Activated CD4-positive, alpha-beta memory T cell treated with anti-CD3 and anti-CD28 coated beads for 36 hours (primary cell): ENCODE data around the gene HOXA5. TPM values are rescaled to one million over a fixed set of nuclear protein-coding genes. Genes with fewer than 3 reads are reported as not detected.
A peak's percentile ranks its signal among the peaks of the same experiment; 100 is the strongest.

Experiments
- CTCF ChIA-PET: fragments of 350-600 bp; sonication (Branson Sonifier 250); formaldehyde crosslinking; loops from one replicate; lab custom pipeline; 2021; ENCODE audit warnings: antibody characterized with exemption, inconsistent platforms; lab: Charles Lee
- POLR2A ChIA-PET: fragments of 350-600 bp; sonication (Branson Sonifier 250); formaldehyde crosslinking; loops from one replicate; lab custom pipeline; 2021; ENCODE audit warnings: antibody characterized with exemption; lab: Charles Lee
- DNase-seq: peaks from one replicate; pipeline ENCODE4 v3.0.0-alpha.2; 2020
- H3K27ac Mint-ChIP-seq: one replicate; pipeline ENCODE4 v1.8.0; 2021; ENCODE audit warnings: mixed read lengths
- H3K27me3 Mint-ChIP-seq: one replicate; pipeline ENCODE4 v1.8.0; 2021; ENCODE audit warnings: mixed read lengths
- H3K36me3 Mint-ChIP-seq: one replicate; pipeline ENCODE4 v1.8.0; 2021; ENCODE audit warnings: mixed read lengths
- H3K4me1 Mint-ChIP-seq: one replicate; pipeline ENCODE4 v1.8.0; 2021; ENCODE audit warnings: low read depth, mixed read lengths
- H3K4me3 Mint-ChIP-seq: one replicate; pipeline ENCODE4 v1.8.0; 2021; ENCODE audit warnings: mild to moderate bottlenecking, mixed read lengths
- H3K9me3 Mint-ChIP-seq: one replicate; pipeline ENCODE4 v1.8.0; 2021; ENCODE audit warnings: mixed read lengths
- intact Hi-C: fragments of 100-400 bp; cut with micrococcal nuclease; formaldehyde crosslinking; loops from one replicate; pipeline ENCODE4 v1.15.1; 2023
- total RNA-seq, 2 experiments: library from RNA; stranded (reverse); gene quantifications; one replicate each; pipeline ENCODE4 v1.2.3, GENCODE V29; 2021

Gene HOXA5
- total RNA-seq, 2 experiments from 2014 or later: not detected

DNA sequence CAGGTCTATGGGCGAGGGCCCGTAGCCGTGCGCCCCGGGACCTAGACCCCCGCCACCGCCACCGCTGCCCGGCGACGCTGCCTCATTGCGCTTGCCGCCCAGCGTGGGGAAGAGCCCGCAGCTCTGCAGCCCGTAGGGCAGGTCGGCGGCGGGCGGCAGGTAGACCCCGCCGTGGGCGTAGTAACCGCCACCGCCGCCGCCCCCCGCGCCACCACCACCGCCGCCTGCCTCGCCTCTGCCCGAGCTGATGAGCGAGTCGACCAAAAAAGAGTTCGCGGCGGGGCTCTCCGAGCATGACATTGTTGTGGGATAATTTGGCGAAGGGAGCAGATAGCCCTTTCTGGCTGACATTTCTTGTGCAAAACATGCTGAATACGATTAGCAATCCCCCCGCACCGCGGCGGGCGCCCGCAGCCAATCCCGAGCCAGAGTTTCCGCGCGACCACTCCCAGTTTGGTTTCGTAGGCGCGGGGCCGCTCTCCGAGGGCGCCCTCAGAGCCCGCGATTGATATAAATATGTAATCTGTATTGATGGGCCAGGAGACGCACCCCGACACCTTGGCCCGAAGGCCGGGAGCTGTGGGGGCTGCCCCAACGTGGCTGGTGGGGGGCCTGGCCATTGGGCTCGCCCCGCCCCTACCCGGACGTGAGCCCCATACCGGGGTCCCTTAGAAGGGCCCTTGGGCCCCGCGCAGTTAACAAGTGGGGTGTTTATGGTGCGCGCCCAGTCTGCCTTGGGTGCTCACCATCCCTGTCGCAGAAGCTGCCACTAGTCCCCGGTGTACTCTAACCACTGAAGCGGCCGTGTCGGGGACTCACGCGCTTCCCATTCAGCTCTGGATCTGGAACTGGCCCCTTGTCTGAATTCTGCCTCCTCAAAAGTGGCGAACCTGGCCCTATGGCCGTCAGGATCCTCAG is 30.7 kb upstream of the HOXA5 start, which contains the start of gene HOXA10:
Gene HOXA10, minus strand, starts transcription at position 365 of the 918 bp plus-strand sequence. Its CDS starts 14 bp downstream, at position 351.
- peaks cover 15% of the 10 kb centered on the region for H3K4me1 Mint-ChIP-seq
- no peaks in the 10 kb centered on the region for H3K9me3 Mint-ChIP-seq
- peaks cover 1% of the 10 kb centered on the region for H3K36me3 Mint-ChIP-seq
- ChIA-PET POLR2A (no interaction called here), CTCF (interaction anchor here (0.9 to 1.5 kb wide), 4 partner anchors 13 to 809 kb away, joined by 3 to 4 read pairs (median 3); partner anchors contain the start of gene HOXA7)
- no peak within 1 kb of the TSS for H3K4me3 Mint-ChIP-seq
- no peak within 1 kb of the TSS for H3K27ac Mint-ChIP-seq
- peaks cover 70% of the 10 kb centered on the region for H3K27me3 Mint-ChIP-seq
- intact Hi-C loops: loop anchor here (1.0 to 2.0 kb wide), 2 partner anchors 11 to 19 kb away; partner anchors contain the start of gene HOXA11
- DNase-seq: no peak

DNA sequence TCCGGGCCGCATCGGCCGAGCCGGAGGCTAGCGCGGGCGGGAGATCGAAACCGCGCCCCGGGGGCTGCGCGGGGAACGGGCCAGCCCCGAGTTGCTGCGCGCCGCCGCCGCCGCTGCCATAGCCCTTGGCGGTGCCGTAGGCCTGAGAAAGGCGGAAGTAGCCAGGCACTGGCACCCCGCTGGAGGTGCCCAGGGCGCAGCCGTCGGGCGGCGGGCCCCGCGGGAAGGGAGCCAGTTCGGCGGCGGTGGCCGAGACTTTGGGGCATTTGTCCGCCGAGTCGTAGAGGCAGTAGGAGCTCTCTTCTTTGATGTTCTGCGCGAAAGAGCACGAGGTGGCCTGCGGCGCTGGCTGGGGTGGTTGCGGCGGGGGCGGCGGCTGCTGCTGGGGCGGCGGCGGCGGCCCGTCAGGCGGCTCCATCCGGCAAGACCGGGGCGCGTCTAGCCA is 30.1 kb upstream of the HOXA5 start:
- no peaks in the 10 kb centered on the region for H3K9me3 Mint-ChIP-seq
- H3K27ac Mint-ChIP-seq: no peak overlapping the region
- DNase-seq: peak; percentile 34
- H3K36me3 Mint-ChIP-seq: peaks cover 3% of the 10 kb centered on the region
- no peak overlapping the region for H3K4me3 Mint-ChIP-seq
- peaks cover 19% of the 10 kb centered on the region for H3K4me1 Mint-ChIP-seq
- ChIA-PET CTCF (interaction anchor here (1.0 to 1.5 kb wide), 5 partner anchors 13 to 487 kb away, joined by 3 to 5 read pairs (median 4); partner anchors contain the start of gene HOXA7), POLR2A (no interaction called here)
- intact Hi-C loops: loop anchor here (1.0 to 2.0 kb wide), 2 partner anchors 12 to 19 kb away; partner anchors contain the start of gene HOXA11
- peaks cover 71% of the 10 kb centered on the region for H3K27me3 Mint-ChIP-seq

DNA sequence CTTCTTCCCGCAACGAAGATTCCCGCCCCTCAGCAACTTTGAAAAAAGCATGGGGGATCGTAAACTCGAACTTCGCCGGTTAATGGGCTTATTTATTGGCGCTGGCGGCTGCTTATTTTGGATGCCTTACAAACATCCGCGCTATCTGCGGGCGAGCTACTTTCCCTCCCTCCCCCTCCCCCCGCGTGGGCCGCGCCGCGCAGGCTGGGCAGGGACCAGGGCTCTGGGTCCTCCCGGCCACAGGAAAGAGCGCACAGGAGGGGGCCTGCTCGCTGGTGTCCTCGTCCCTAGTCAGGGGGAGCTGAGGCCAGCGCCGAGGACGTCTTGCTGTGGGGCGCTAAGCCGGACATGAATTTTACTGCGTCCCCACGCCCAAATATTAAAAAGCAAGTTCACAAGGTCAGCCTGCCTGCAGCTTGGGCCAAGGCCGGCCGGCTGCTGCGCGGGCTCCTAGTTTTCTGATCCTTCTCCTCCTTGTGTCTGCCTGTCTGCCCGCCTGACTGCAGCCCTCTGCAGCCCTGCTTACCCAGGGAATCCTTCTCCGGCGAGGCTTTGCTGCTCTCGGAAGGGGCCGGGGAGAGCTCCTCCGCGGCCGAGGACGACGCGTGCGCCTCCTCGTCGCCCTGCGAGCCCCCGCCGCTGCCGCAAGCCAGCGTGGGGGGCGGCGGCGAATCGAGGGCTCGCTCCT is 29.5 kb upstream of the HOXA5 start:
- Mint-ChIP-seq H3K4me1 (peaks cover 23% of the 10 kb centered on the region), H3K27me3 (peaks cover 72% of the 10 kb centered on the region), H3K36me3 (peaks cover 3% of the 10 kb centered on the region), H3K4me3 (no peak overlapping the region), H3K27ac (no peak overlapping the region), H3K9me3 (no peaks in the 10 kb centered on the region)
- DNase-seq: peak; percentile 23
- ChIA-PET POLR2A (no interaction called here), CTCF (interaction anchor here (1.0 to 1.5 kb wide), 6 partner anchors 12 to 486 kb away, joined by 3 to 6 read pairs (median 4); partner anchors contain the start of gene HOXA7)
- intact Hi-C loops: loop anchor here (1.0 to 2.0 kb wide), 2 partner anchors 12 to 18 kb away; partner anchors contain the start of gene HOXA11

DNA sequence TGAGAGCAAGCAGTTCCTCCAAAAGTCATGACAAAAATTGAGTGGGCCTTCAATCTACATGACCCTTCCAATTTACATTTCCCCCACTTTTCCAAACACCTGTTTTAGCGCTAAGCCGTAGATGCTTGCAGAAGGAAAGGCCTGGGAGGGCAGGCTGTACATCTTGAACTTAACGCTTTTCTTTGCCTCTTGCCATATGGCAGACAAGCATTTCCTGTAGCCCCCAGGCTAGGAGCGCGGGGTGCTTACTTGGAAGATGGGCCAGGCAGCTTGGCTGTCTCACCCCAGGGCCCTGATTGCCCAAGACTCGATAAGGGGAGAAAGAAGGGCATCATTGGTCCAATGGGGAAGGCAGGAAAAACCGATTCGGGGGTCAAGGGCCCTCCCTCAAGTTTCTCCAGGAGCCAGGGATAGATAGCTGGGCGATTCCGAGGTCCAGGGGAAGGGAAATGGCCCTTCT is 28.9 kb upstream of the HOXA5 start:
- ChIA-PET CTCF (interaction anchor here (1.0 to 1.5 kb wide), 6 partner anchors 11 to 485 kb away, joined by 3 to 6 read pairs (median 4); no protein-coding TSS in a partner anchor), POLR2A (no interaction called here)
- Mint-ChIP-seq H3K9me3 (no peaks in the 10 kb centered on the region), H3K36me3 (peaks cover 3% of the 10 kb centered on the region), H3K4me3 (peak overlapping the region; percentile 57), H3K27ac (no peak overlapping the region), H3K27me3 (peaks cover 72% of the 10 kb centered on the region), H3K4me1 (peaks cover 26% of the 10 kb centered on the region)
- intact Hi-C loops: loop anchor here (2.0 kb wide), 1 partner anchor 18 kb away; no protein-coding TSS in a partner anchor
- peak; percentile 9 for DNase-seq

DNA sequence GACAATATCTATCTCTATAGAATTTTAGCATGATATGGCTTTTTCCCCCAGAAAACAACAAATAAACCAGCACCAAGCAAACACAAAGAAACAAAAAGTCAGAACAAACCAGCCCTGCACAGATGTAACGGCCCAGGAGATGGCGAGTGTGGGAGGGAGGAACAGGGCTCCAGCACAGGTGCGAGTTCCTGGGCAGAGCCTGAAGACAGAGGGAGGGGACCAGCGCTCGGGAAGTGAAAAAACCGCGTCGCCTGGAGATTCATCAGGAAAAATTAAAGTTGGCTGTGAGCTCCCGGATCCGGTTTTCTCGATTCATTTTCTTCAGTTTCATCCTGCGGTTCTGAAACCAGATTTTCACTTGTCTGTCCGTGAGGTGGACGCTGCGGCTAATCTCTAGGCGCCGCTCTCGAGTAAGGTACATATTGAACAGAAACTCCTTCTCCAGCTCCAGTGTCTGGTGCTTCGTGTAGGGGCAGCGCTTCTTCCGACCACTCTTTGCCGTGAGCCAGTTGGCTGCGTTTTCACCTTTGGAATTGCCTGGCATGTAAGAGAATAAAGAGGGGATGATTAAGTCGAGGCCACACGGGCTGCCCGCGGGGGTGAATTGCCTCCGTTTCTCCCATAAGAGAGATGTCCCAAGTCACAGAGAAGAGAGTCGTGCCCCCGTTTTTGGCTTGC is 28.3 kb upstream of the HOXA5 start:
- H3K4me3 Mint-ChIP-seq: peak overlapping the region; percentile 57
- intact Hi-C loops: loop anchor here (2.0 kb wide), 1 partner anchor 17 kb away; no protein-coding TSS in a partner anchor
- POLR2A ChIA-PET: no interaction called here

DNA sequence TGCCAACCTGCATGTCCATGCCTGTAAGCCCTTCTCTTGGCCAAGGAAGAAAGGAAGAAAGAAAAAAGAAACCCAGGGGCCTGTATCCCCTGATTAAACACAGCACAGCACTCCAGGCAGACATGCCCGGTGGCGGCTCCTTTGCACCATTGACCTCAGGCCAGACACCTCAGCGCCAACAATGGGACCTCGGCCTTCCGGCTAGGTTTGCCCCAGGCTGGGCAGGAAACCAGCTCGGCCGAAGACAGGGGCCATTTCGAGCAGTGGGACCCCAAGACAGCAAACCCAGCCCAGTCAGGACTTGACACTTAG is 27.8 kb upstream of the HOXA5 start:
- Mint-ChIP-seq H3K36me3 (peaks cover 3% of the 10 kb centered on the region), H3K27me3 (peaks cover 75% of the 10 kb centered on the region), H3K9me3 (no peaks in the 10 kb centered on the region), H3K27ac (no peak overlapping the region), H3K4me1 (peaks cover 32% of the 10 kb centered on the region), H3K4me3 (no peak overlapping the region)
- peak; percentile 8 for DNase-seq
- CTCF ChIA-PET: interaction anchor here (1.0 to 1.8 kb wide), 3 partner anchors 8 to 15 kb away, joined by 3 to 7 read pairs (median 4); no protein-coding TSS in a partner anchor
- intact Hi-C loops: no loop called here
- POLR2A ChIA-PET: no interaction called here

More for the DNA sequence above, 28.3 kb upstream of the HOXA5 start:
- Mint-ChIP-seq H3K36me3 (peaks cover 3% of the 10 kb centered on the region), H3K4me1 (peaks cover 28% of the 10 kb centered on the region), H3K9me3 (no peaks in the 10 kb centered on the region), H3K27me3 (peaks cover 74% of the 10 kb centered on the region), H3K27ac (peak overlapping the region; percentile 33)
- peak; percentile 18 for DNase-seq
- CTCF ChIA-PET: interaction anchor here (1.0 kb wide), 1 partner anchor 15 kb away, joined by 3 read pairs; no protein-coding TSS in a partner anchor

DNA sequence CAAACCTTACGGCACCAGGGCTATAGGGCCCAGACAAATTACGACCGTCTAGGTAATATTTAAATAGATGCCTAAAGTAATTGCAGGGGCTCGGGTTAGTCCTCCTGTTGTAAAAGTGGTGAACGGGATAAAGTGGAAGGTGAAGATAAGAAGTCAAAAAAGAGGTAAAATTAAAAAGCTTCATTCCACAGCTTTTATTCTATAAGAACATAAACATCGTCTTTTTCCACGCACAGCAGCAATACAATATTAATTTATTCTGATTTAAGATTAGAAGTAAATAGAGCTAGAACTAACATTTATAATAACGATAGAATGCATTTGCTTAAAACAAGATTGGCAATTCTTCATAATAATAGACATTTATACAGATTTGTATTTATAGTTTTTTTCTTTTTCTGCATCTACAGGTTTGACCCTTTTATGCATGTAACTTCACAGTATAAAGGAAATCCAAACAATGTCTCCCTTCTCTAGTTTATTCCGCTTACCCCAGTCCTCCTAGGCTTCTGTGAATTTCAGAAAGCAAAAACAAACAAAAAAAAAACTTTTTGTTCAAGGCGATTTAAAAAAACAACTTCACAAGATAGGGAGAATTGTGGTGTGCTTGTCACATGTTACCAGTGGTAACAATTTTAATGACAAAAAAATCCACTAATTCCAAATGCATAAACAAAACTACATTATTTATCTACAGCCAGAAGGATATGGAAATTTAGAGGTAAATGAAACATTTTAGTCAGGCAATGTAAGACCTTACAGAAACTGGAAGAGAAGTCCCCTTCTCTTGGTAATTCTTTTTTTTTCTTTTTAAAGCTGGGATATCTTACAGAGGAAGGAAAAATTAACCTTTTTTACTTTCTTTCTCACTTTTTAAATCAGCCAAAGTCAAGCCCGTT is 27.2 kb upstream of the HOXA5 start:
- H3K4me3 Mint-ChIP-seq: no peak overlapping the region
- H3K9me3 Mint-ChIP-seq: no peaks in the 10 kb centered on the region
- peaks cover 72% of the 10 kb centered on the region for H3K27me3 Mint-ChIP-seq
- CTCF ChIA-PET: interaction anchor here (1.2 to 1.8 kb wide), 4 partner anchors 9 to 20 kb away, joined by 4 to 7 read pairs (median 6); no protein-coding TSS in a partner anchor
- intact Hi-C loops: no loop called here
- H3K36me3 Mint-ChIP-seq: peaks cover 3% of the 10 kb centered on the region
- no peak for DNase-seq
- POLR2A ChIA-PET: no interaction called here
- no peak overlapping the region for H3K27ac Mint-ChIP-seq
- H3K4me1 Mint-ChIP-seq: peaks cover 35% of the 10 kb centered on the region

DNA sequence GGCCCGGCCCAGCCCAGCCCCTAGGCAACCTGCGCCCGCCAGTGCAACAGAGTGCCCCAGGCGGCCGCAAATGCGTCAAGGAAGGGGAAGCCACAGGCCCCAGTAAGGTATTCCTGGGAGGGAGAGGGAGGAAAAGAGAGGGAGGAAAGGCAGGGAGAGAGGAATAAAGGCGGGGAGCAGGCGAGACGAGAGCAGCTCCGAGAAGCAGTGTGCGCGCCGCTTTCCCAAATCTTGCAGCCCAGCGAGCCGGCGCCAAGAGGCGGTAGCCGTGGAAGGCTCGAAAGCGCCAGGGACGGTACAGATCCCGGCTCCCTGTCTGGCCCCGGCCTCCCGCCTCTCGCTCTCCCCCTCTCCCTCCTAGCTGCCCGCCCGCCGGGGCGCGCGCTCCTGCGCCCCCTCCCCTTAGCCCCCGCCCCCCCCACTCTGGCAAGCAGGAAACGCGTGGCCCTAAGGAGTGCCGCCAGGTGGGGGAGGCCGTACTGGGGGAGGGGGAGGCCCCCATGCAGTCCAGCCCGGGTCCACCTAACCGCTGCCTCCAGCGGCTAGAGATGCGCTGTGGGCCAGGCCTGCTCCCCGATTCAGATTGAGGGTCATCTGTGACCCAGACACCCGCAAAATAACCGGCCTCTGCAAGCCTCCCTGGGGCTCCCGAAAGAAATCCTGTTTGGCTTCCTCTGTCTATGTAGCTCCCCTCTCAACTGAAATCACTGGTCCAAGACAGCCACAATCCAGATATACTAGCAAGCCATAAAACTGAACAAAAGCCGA is 26.4 kb upstream of the HOXA5 start:
- CTCF ChIA-PET: interaction anchor here (1.2 to 1.8 kb wide), 5 partner anchors 9 to 26 kb away, joined by 3 to 7 read pairs (median 5); no protein-coding TSS in a partner anchor
- Mint-ChIP-seq H3K27me3 (peaks cover 67% of the 10 kb centered on the region), H3K4me3 (no peak overlapping the region), H3K27ac (no peak overlapping the region), H3K4me1 (peaks cover 36% of the 10 kb centered on the region), H3K9me3 (no peaks in the 10 kb centered on the region), H3K36me3 (peaks cover 3% of the 10 kb centered on the region)
- POLR2A ChIA-PET: no interaction called here
- DNase-seq: no peak
- intact Hi-C loops: loop anchor here (5.0 kb wide), 1 partner anchor 72 kb away; the partner anchor contains the start of gene EVX1

DNA sequence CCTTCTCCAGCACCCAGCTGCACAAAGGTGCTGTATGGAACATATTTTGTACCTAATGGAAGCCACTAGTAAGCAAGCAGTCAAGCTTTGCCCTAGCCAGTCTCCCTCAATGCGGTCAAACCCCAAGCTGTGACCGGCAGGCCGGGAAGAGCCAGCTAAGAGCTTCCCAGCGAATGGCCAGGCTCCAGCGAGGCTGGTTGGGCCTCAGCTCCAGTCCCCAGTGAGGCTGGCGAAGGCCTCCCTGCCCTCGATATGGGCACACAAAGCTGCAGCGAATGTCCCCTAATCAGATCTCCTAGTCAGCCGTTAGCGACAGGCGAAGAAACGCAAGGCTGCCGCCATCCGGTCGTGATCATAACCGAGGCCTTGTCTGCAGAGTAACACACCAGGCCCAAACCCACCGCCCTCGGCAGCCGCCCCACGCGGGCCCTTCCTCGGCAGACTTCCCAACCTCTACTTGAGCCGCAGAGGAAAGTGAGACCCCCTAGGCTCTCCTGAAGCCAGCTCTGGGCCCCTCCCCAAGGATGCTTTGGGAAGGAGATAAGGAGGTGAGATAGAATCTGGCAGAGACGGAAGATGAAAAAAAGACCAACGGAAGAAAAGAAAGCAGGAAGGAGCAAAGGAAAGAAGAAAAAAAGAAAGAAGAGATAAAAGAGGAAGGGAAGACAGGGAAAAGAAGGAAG is 24.9 kb upstream of the HOXA5 start:
- peaks cover 75% of the 10 kb centered on the region for H3K27me3 Mint-ChIP-seq
- H3K36me3 Mint-ChIP-seq: peaks cover 3% of the 10 kb centered on the region
- POLR2A ChIA-PET: no interaction called here
- H3K4me1 Mint-ChIP-seq: peaks cover 34% of the 10 kb centered on the region
- no peak for DNase-seq
- peak overlapping the region; percentile 20 for H3K4me3 Mint-ChIP-seq
- H3K27ac Mint-ChIP-seq: peak overlapping the region; percentile 51
- CTCF ChIA-PET: interaction anchor here (0.5 to 1.7 kb wide), 7 partner anchors 9 to 1276 kb away, joined by 3 to 10 read pairs (median 3); no protein-coding TSS in a partner anchor
- H3K9me3 Mint-ChIP-seq: no peaks in the 10 kb centered on the region
- intact Hi-C loops: loop anchor here (5.0 kb wide), 1 partner anchor 74 kb away; the partner anchor contains the start of gene EVX1
